A549 (cell line): ENCODE results near the gene TXNRD1. TPM values are rescaled to one million over a fixed set of nuclear protein-coding genes. Genes with fewer than 3 reads are reported as not detected.

Source experiments
- ATAC-seq, 2 experiments: fragments of 200-7000 bp in 1 of 2; fragments of >200 bp in 1 of 2; cut with Nextera tagmentation in 1 of 2; cut with Tn5 transposase in 1 of 2; 3 replicates each; pipeline versions ENCODE4 v1.8.0 to v1.9.1; 2018 to 2020; ENCODE audit warnings: mild to moderate bottlenecking in 1 of 2, moderate library complexity in 1 of 2
- CTCF ChIA-PET: fragments of 300-600 bp; sonication (Branson Sonifier 250); formaldehyde crosslinking; extraction: SDS; loops from one replicate; lab custom pipeline; 2021; ENCODE audit warnings: antibody characterized with exemption, inconsistent platforms; lab: Yijun Ruan, JAX
- POLR2A ChIA-PET: fragments of 350-600 bp; formaldehyde crosslinking; extraction: SDS; loops from one replicate; lab custom pipeline; 2021; ENCODE audit warnings: antibody characterized with exemption, inconsistent platforms; lab: Yijun Ruan, JAX
- DNase-seq, 2 experiments: peaks; one replicate each; pipeline versions ENCODE4 v3.0.0 to v3.0.0-alpha.2; 2011 to 2016; ENCODE audit warnings: low read depth in 1 of 2, low spot score in 1 of 2
- FAIRE-seq: peaks from 2 replicates; lab custom pipeline; 2011; peaks lifted over from hg19 to GRCh38; lab: Jason Lieb, UNC
- H3K27ac ChIP-seq, 2 experiments: fragments of >200 bp; sonication (Bioruptor Twin); formaldehyde crosslinking; 3 replicates each; pipeline ENCODE4 v1.5.1; 2016 to 2017
- H3K4me1 ChIP-seq: fragments of >200 bp; sonication (Bioruptor Twin); formaldehyde crosslinking; 3 replicates; pipeline ENCODE4 v1.6.1; 2016
- H3K4me2 ChIP-seq: fragments of >200 bp; sonication (Bioruptor Twin); formaldehyde crosslinking; 3 replicates; pipeline ENCODE4 v1.6.1; 2016
- H3K4me3 ChIP-seq: fragments of >200 bp; sonication (Bioruptor Twin); formaldehyde crosslinking; 3 replicates; pipeline ENCODE4 v1.5.1; 2016
- H3K9me3 ChIP-seq: fragments of >200 bp; sonication (Bioruptor Twin); formaldehyde crosslinking; 3 replicates; pipeline ENCODE4 v1.6.1; 2016
- CBX8 ChIP-seq: fragments of 200-600 bp; sonication (generic); IDR thresholded peaks from 2 replicates; pipeline ENCODE4 v1.6.1; 2016
- FOSB ChIP-seq: fragments of 250-450 bp; sonication (Bioruptor Pico); IDR thresholded peaks from 2 replicates; pipeline ENCODE4 v1.5.0; 2020; ENCODE audit warnings: mild to moderate bottlenecking, moderate library complexity
- HOXA7 ChIP-seq: fragments of 250-450 bp; sonication (Bioruptor Pico); IDR thresholded peaks from 2 replicates; pipeline ENCODE4 v1.5.0; 2020; ENCODE audit warnings: mild to moderate bottlenecking, moderate library complexity
- HOXB5 ChIP-seq: fragments of 250-450 bp; sonication (Bioruptor Pico); IDR thresholded peaks from 2 replicates; pipeline ENCODE4 v1.5.0; 2020; ENCODE audit warnings: mild to moderate bottlenecking, moderate library complexity
- MAZ ChIP-seq: fragments of 150-350 bp; IDR thresholded peaks from 2 replicates; pipeline ENCODE4 v1.6.1; 2014; ENCODE audit warnings: antibody characterized with exemption, low read depth, low read length, borderline replicate concordance
- NPAS2 ChIP-seq: fragments of 250-450 bp; sonication (Bioruptor Pico); IDR thresholded peaks from 2 replicates; pipeline ENCODE4 v1.8.0; 2022; ENCODE audit warnings: mild to moderate bottlenecking, moderate library complexity, borderline replicate concordance
- POLR2AphosphoS2 ChIP-seq: conservative IDR thresholded peaks from 2 replicates; pipeline ENCODE4 v1.6.1; 2012; ENCODE audit warnings: low read length, improper control_type of control experiment, inconsistent platforms
- RARB ChIP-seq: fragments of 250-450 bp; sonication (Bioruptor Pico); IDR thresholded peaks from 2 replicates; pipeline ENCODE4 v1.8.0; 2021; ENCODE audit warnings: mild to moderate bottlenecking, moderate library complexity
- RFX5 ChIP-seq: fragments of 450-650 bp; IDR thresholded peaks from 2 replicates; pipeline ENCODE4 v1.7.1; 2014; ENCODE audit warnings: antibody characterized with exemption, mild to moderate bottlenecking, moderate library complexity
- SREBF2 ChIP-seq: fragments of 450-650 bp; IDR thresholded peaks from 2 replicates; pipeline ENCODE4 v1.6.1; 2014; ENCODE audit warnings: mild to moderate bottlenecking, moderate library complexity
- TFCP2L1 ChIP-seq: fragments of 250-450 bp; sonication (Bioruptor Pico); IDR thresholded peaks from 2 replicates; pipeline ENCODE4 v1.5.0; 2021; ENCODE audit warnings: mild to moderate bottlenecking
- TP53 ChIP-seq: fragments of 250-450 bp; sonication (Bioruptor Pico); IDR thresholded peaks from 2 replicates; pipeline ENCODE4 v1.5.0; 2021; ENCODE audit warnings: mild to moderate bottlenecking, moderate library complexity
- ZSCAN20 ChIP-seq: fragments of 250-450 bp; sonication (Bioruptor Pico); IDR thresholded peaks from 2 replicates; pipeline ENCODE4 v1.8.0; 2022; ENCODE audit warnings: mild to moderate bottlenecking, moderate library complexity
- WGBS: methylation state at CpG from one replicate; pipeline ENCODE4 v1.1.6; 2017; ENCODE audit errors: missing lambda C conversion rate; 5-methylcytosine and 5-hydroxymethylcytosine counted together
- polyA plus RNA-seq, 4 experiments: library from polyadenylated mRNA; depleted of rRNA in 3 of 4; stranded (reverse); fragments of >200 nt; fragmentation: RNase III in 1 of 4; extraction: RNeasy Plus Mini Kit Qiagen cat#74134 plus additional on column Dnase treatment in 1 of 4; gene quantifications; 2 replicates in 3 of 4; 3 replicates in 1 of 4; pipeline ENCODE4 v1.2.3, GENCODE V29; 2011 to 2017
- TF ChIP-seq, protein P1 (sequence below): IDR thresholded peaks from 2 replicates; pipeline ENCODE4 v1.6.1; 2012
- TF ChIP-seq, protein P2 (sequence below): fragments of 250-450 bp; sonication (Bioruptor Pico); IDR thresholded peaks from 2 replicates; pipeline ENCODE4 v1.5.0; 2021; ENCODE audit warnings: mild to moderate bottlenecking, moderate library complexity, borderline replicate concordance
- TF ChIP-seq, protein P3 (sequence below): fragments of 250-450 bp; sonication (Bioruptor Pico); IDR thresholded peaks from 2 replicates; pipeline ENCODE4 v1.5.0; 2020; ENCODE audit warnings: low read depth, mild to moderate bottlenecking, moderate library complexity
- TF ChIP-seq, protein P4 (sequence below): fragments of >200 bp; sonication (Bioruptor Twin); formaldehyde crosslinking; IDR thresholded peaks from 3 replicates; pipeline ENCODE4 v1.5.1; 2016

Gene TXNRD1
- polyA plus RNA-seq, 2 of the 4 experiments (the other 2 are of a cell fraction) = 899 to 1,230 TPM

DNA sequence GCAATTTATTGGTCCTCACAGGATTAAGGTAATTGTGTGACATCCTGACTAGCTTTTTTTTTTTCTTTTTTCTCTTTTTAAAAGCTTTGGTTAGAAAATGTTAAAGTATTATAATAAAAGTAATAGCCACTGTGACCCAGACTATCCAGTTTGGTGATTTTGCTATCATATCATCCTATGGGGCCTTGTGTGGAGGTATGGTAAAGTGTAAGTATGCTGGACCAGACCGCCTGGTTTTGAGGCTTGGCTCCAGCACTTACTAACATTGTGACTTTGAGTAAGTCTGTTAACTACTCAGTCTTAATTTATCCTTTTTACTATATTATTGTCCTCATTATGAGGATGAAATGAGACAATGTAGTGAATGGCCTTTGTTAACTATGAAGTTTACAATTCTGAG, 103.4 kb downstream of the TXNRD1 start:
- FAIRE-seq (no peak), ATAC-seq (no peak), DNase-seq (no peak)
- TF ChIP-seq POLR2AphosphoS2 (peak; percentile 94), RFX5 (no peak), NPAS2 (no peak), CBX8 (no peak), TFCP2L1 (CRISPR knock-in tag) (no peak; the same call in 1 of the 2 replicates), FOSB (CRISPR knock-in tag) (peak; percentile 56; the same call in 1 of the 2 replicates), ZSCAN20 (CRISPR knock-in tag) (no peak)
- TF ChIP-seq, protein P1, sequence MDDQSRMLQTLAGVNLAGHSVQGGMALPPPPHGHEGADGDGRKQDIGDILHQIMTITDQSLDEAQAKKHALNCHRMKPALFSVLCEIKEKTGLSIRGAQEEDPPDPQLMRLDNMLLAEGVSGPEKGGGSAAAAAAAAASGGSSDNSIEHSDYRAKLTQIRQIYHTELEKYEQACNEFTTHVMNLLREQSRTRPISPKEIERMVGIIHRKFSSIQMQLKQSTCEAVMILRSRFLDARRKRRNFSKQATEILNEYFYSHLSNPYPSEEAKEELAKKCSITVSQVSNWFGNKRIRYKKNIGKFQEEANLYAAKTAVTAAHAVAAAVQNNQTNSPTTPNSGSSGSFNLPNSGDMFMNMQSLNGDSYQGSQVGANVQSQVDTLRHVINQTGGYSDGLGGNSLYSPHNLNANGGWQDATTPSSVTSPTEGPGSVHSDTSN = no peak
- H3K4me2 ChIP-seq = peak overlapping the region; percentile 97
- peaks cover 91% of the 10 kb centered on the region for H3K4me1 ChIP-seq
- peak overlapping the region in 1 of 2 experiments; percentile 31; a peak in 1 of 6 replicates for H3K27ac ChIP-seq
- CTCF ChIA-PET = interaction anchor here (1.4 kb wide), 1 partner anchor 8 kb away, joined by 4 read pairs; no protein-coding TSS in a partner anchor
- 76% methylated on average over 1 of the region's 1 CpG for WGBS
- H3K4me3 ChIP-seq = no peak overlapping the region
- POLR2A ChIA-PET = interaction anchor here (1.0 to 1.2 kb wide), 2 partner anchors 16 to 103 kb away, joined by 3 read pairs; partner anchors contain the start of gene TXNRD1
- H3K9me3 ChIP-seq = no peaks in the 10 kb centered on the region

DNA sequence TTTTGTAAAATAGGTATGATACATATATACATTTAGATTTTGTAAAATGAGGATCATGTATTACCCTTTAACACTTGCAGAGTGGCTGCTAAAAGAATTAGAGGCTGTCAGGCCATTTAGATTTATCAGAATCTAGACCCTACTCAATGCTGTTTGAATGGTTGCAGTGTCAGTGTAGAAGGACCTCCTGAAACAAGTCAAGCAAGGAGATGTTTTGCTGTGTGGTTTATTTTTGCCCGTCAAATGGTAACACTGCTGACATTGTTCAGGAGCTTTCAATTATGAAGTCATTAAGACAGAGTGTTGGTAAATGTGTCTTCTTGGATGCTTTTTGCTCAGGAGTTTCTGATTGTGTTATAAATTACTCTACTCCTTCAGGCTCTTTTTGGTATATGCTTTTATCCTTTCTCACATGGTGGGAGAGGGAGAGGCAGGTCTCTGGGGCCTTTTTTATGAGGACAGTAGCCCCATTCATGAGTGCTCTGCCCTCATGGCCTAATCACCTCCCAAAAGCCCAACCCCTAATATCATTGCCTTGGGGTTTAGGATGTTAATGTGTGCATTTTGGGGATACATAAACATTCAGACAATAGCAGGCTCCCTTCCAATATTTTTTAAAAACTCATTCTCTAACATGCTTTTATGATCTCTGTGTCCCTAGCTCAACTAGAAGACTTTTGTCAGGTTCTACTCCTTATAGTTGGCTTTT, 104.5 kb downstream of the TXNRD1 start:
- POLR2A ChIA-PET = interaction anchor here (0.8 kb wide), 1 partner anchor 390 kb away, joined by 3 read pairs; no protein-coding TSS in a partner anchor
- ATAC-seq = peak; percentile 3 to 8; a peak in 2 of 6 replicates
- Histone ChIP-seq H3K9me3 (no peaks in the 10 kb centered on the region), H3K4me1 (peaks cover 91% of the 10 kb centered on the region), H3K27ac (peak overlapping the region in 1 of 2 experiments; percentile 45; a peak in 1 of 6 replicates), H3K4me2 (peak overlapping the region; percentile 97), H3K4me3 (no peak overlapping the region; the same call in 2 of the 3 replicates)
- DNase-seq = no peak
- CTCF ChIA-PET = interaction anchor here (0.7 kb wide), 1 partner anchor 350 kb away, joined by 3 read pairs; no protein-coding TSS in a partner anchor
- 71% methylated on average over 1 of the region's 1 CpG for WGBS
- FAIRE-seq = no peak
- peak; percentile 91 for TF ChIP-seq FOSB (CRISPR knock-in tag)
- TF ChIP-seq, protein P2, sequence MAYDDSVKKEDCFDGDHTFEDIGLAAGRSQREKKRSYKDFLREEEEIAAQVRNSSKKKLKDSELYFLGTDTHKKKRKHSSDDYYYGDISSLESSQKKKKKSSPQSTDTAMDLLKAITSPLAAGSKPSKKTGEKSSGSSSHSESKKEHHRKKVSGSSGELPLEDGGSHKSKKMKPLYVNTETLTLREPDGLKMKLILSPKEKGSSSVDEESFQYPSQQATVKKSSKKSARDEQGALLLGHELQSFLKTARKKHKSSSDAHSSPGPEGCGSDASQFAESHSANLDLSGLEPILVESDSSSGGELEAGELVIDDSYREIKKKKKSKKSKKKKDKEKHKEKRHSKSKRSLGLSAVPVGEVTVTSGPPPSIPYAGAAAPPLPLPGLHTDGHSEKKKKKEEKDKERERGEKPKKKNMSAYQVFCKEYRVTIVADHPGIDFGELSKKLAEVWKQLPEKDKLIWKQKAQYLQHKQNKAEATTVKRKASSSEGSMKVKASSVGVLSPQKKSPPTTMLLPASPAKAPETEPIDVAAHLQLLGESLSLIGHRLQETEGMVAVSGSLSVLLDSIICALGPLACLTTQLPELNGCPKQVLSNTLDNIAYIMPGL (CRISPR knock-in tag) = peak; percentile 92
- TF ChIP-seq TFCP2L1 (CRISPR knock-in tag) = peak; percentile 46; the same call in 1 of the 2 replicates
- no peak for TF ChIP-seq ZSCAN20 (CRISPR knock-in tag)
- TF ChIP-seq HOXA7 (CRISPR knock-in tag) = peak; percentile 86
- TF ChIP-seq RARB = peak; percentile 12; the same call in 1 of the 2 replicates
- TF ChIP-seq HOXB5 (CRISPR knock-in tag) = peak; percentile 24; the same call in 1 of the 2 replicates
- TF ChIP-seq MAZ = no peak
- peak; percentile 92 for TF ChIP-seq TP53 (CRISPR knock-in tag)
- TF ChIP-seq POLR2AphosphoS2 = peak; percentile 97
- TF ChIP-seq, protein P3, sequence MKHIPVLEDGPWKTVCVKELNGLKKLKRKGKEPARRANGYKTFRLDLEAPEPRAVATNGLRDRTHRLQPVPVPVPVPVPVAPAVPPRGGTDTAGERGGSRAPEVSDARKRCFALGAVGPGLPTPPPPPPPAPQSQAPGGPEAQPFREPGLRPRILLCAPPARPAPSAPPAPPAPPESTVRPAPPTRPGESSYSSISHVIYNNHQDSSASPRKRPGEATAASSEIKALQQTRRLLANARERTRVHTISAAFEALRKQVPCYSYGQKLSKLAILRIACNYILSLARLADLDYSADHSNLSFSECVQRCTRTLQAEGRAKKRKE (CRISPR knock-in tag) = no peak
- TF ChIP-seq, all 56 proteins: peak for 8

DNA sequence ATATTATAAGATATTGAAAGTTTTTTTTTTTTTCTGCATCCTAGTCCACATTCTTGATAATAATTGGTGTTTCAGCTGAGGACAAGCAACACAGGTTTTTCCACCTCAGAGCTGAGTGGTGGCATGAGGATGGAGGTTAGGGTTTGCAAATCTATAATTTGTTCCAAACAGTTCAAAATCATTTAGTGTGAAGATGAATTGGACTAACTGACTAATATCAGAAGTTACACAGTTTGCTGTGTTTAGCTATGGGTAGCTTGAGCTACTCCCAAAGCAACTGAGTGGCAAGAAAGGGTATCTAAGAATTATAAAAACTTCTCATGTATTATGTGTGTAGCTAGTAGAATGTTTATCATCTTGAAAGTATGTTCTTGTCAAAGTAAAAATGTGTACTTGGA, 105.0 kb downstream of the TXNRD1 start:
- peak; percentile 49 for FAIRE-seq

More for the DNA sequence above, 105.0 kb downstream of the TXNRD1 start:
- ChIA-PET POLR2A (interaction anchor here (0.8 kb wide), 1 partner anchor 391 kb away, joined by 3 read pairs; no protein-coding TSS in a partner anchor), CTCF (interaction anchor here (0.7 kb wide), 1 partner anchor 349 kb away, joined by 3 read pairs; no protein-coding TSS in a partner anchor)
- DNase-seq (no peak), ATAC-seq (no peak)
- TF ChIP-seq TFCP2L1 (CRISPR knock-in tag) (peak; percentile 49; the same call in 1 of the 2 replicates), SREBF2 (no peak), FOSB (CRISPR knock-in tag) (peak; percentile 63; the same call in 1 of the 2 replicates), HOXA7 (CRISPR knock-in tag) (peak; percentile 45; the same call in 1 of the 2 replicates)
- TF ChIP-seq, protein P4, sequence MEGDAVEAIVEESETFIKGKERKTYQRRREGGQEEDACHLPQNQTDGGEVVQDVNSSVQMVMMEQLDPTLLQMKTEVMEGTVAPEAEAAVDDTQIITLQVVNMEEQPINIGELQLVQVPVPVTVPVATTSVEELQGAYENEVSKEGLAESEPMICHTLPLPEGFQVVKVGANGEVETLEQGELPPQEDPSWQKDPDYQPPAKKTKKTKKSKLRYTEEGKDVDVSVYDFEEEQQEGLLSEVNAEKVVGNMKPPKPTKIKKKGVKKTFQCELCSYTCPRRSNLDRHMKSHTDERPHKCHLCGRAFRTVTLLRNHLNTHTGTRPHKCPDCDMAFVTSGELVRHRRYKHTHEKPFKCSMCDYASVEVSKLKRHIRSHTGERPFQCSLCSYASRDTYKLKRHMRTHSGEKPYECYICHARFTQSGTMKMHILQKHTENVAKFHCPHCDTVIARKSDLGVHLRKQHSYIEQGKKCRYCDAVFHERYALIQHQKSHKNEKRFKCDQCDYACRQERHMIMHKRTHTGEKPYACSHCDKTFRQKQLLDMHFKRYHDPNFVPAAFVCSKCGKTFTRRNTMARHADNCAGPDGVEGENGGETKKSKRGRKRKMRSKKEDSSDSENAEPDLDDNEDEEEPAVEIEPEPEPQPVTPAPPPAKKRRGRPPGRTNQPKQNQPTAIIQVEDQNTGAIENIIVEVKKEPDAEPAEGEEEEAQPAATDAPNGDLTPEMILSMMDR = no peak
- H3K4me1 ChIP-seq = peaks cover 91% of the 10 kb centered on the region
- peak overlapping the region; percentile 97 for H3K4me2 ChIP-seq
- H3K27ac ChIP-seq = no peak overlapping the region
- no peak overlapping the region for H3K4me3 ChIP-seq
- no peaks in the 10 kb centered on the region for H3K9me3 ChIP-seq
